Measurements from ENCODE around the gene C16orf96. TPM values are rescaled to one million over a fixed set of nuclear protein-coding genes. Genes with fewer than 3 reads are reported as not detected.

The C16orf96 gene
- total RNA-seq, 4 donors from 2014 or later = 1.1 TPM; not detected in 3

DNA sequence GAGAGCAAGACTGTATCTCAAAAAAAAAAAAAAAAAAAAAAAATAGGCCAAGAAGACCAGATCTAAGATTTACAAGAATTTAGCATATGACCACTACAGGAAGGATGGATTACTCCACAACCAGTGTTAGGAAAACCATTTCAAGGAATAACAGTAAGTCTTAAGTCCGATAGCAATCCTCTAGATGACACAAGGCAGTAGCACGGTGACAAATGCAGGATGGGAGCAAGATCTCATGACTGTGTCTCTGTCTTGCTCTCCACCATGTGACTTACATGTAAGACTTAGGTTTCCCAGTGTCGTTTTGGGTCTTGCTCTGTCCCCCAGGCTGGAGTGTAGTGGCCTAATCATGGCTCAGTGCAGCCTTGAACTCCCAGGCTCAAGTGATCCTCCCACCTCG lies 27.8 kb downstream of the C16orf96 start:
- TF ChIP-seq, protein P1, sequence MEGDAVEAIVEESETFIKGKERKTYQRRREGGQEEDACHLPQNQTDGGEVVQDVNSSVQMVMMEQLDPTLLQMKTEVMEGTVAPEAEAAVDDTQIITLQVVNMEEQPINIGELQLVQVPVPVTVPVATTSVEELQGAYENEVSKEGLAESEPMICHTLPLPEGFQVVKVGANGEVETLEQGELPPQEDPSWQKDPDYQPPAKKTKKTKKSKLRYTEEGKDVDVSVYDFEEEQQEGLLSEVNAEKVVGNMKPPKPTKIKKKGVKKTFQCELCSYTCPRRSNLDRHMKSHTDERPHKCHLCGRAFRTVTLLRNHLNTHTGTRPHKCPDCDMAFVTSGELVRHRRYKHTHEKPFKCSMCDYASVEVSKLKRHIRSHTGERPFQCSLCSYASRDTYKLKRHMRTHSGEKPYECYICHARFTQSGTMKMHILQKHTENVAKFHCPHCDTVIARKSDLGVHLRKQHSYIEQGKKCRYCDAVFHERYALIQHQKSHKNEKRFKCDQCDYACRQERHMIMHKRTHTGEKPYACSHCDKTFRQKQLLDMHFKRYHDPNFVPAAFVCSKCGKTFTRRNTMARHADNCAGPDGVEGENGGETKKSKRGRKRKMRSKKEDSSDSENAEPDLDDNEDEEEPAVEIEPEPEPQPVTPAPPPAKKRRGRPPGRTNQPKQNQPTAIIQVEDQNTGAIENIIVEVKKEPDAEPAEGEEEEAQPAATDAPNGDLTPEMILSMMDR (IDR thresholded peaks at IDR 0.05; ENCODE audit: low read depth) = no peak

DNA sequence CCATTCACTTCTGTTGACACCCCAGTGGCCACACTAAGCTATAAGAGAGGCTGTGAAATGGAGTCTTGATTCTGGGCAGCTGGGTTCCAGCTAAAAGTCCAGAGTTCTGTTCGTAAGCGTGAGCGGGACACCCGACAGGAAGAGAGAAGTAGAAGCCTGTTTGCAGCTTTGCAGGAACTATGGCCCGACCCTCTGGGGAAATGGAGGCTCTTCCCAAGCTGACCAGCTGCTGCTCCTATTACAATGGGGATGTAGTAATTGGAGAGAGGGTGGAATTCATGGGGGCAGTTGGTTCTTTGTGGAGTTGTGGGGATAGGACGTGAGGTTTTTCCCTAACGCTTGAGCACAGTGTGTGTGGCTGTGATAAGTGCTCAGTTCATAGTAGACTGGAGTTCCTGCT lies 30.2 kb downstream of the C16orf96 start:
- TF ChIP-seq, protein P1 (IDR thresholded peaks at IDR 0.05; ENCODE audit: low read depth) = no peak

DNA sequence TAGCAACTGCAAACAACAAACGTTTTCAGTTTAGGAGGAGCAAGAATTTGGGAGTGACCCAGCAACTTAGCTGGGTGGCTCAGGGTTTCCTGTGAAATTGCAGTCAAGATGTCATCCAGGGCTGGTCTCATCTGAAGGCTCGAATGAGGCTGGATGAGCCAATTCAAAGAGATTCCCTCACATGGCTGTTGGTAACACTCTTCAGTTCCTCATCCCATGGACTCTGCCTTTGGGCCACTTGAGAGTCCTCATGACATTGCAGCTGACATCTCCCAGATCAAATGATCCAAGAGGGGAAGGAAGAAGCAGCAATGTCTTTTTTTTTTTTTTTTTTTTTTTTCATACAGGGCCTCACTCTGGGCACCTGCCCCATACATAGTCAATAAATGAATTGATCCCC lies 32.2 kb downstream of the C16orf96 start:
- TF ChIP-seq, protein P1 (IDR thresholded peaks at IDR 0.05; ENCODE audit: low read depth) = no peak

DNA sequence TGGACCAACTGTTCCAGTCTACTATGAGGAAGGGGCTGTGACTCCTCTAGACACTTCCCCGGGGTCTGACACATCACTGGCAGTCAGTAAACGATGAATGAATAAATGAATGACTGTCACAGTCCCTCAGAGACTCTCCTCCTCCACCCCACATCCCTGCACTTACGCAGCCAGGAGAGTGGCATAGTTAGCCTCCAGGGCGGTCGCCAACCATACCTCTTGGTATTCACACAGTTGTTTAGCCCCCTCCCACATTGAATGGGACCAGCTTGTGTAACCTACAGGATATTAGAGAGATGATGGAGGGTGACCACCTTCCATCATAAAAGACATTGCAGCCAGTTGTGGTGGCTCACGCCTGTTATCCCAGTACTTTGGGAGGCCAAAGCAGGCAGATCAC lies 32.8 kb downstream of the C16orf96 start:
- TF ChIP-seq, protein P1 (IDR thresholded peaks at IDR 0.05; ENCODE audit: low read depth) = no peak

DNA sequence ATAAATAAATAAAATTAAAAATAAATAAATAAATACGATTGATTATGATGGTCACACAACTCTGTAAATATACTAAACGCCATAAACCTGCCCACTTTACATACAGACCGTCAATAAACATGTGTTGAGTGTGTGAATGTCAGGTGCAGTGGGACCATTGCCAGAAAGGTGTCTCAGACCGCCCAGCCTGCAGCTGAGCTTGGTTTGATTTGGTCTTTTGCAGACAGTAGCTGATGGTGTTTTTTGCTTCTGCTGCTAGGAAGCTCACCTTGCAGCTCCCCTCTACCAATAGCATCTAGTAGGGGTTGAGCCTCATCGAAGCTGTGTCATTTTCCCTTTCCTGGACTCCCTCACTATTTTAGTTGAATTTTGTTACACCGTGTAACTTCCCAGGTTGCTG lies 35.1 kb downstream of the C16orf96 start:
- TF ChIP-seq, protein P1 (IDR thresholded peaks at IDR 0.05; ENCODE audit: low read depth) = no peak

DNA sequence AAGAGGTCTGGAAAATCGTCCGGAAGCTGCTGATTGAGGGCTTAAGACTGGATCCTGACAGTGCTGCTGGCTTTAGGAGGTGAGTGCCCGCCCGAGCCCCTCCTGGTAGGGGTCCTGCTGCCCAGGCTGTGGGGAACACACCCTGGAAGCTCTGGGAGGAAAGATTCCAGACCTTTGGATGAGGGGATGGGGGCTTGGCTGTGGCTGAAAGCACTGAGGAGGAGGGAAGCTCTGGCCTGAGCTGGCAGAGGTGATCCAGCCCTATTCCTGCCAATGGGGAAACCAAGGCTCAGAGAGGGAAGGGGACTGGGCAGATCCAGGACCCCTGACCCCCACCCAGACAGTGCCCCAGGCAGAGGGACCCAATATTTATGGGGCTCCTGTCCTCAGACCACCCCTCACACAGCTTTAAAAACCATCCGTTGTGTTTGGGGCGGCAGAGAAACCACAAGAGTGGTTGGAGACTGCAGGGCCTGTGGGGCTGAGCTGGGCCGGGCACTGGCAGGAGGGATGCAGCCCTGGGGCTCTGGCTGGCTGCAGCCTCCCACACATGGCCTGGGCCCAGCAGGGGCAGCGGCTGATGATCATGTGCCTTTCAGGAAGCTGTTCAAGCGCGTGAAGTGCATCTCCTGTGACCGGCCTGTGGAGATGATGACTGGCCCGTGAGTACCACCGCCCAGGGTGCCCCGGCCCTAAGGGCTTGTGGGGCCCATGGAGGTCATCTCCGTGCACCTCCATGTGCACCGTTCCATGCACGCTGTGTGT lies 35.7 kb downstream of the C16orf96 start:
- TF ChIP-seq, protein P1 (IDR thresholded peaks at IDR 0.05; ENCODE audit: low read depth) = no peak

DNA sequence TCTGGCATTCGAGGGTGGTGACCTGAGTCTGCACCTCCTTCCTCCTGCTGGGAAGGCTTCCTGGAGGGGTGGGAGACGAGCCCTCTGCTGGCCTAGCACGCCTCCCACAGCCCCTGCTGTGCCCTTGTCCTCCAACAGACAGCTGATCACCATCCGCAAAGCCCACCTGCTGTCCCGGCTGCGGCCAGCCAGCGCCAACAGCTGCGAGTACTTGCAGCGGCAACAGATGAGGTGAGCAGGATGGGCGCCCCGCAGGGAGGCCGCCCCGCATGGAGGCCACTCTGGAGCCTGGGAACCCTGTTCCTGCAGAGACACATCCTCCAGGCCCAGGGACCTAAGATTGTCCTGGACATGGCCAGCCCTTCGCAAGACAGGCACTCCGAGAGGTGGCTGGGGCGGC lies 36.9 kb downstream of the C16orf96 start:
- TF ChIP-seq, protein P1 (IDR thresholded peaks at IDR 0.05; ENCODE audit: low read depth) = no peak
